ENCODE data around the gene DDX10.

DDX10 gene

GRCh38 chr11:108838102-108838791 lies 173.4 kb downstream of the DDX10 start:
- Histone ChIP-seq H3K27ac (no peak overlapping the region), H3K27me3 (no peaks in the 10 kb centered on the region), H3K4me1 (no peaks in the 10 kb centered on the region), H3K36me3 (peaks cover 0 to 15% (median 8%) of the 10 kb centered on the region in 3 donors), H3K4me3 (no peak overlapping the region), H3K9me3 (no peaks in the 10 kb centered on the region)
- TF ChIP-seq CTCF (IDR thresholded peaks at IDR 0.05): no peak
- intact Hi-C loops (cut with DNase I; ENCODE audit: low total_unique reads): no loop called here
- DNase-seq: no peak

GRCh38 chr11:108838792-108839105 lies 173.9 kb downstream of the DDX10 start:
- H3K27ac ChIP-seq: no peak overlapping the region
- intact Hi-C loops (cut with DNase I; ENCODE audit: low total_unique reads): no loop called here
- no peaks in the 10 kb centered on the region for H3K9me3 ChIP-seq
- peaks cover 0 to 15% (median 8%) of the 10 kb centered on the region in 3 donors for H3K36me3 ChIP-seq
- H3K27me3 ChIP-seq: no peaks in the 10 kb centered on the region
- DNase-seq: no peak
- no peak for TF ChIP-seq CTCF (IDR thresholded peaks at IDR 0.05)
- H3K4me1 ChIP-seq: no peaks in the 10 kb centered on the region
- no peak overlapping the region for H3K4me3 ChIP-seq

GRCh38 chr11:108846009-108846408 lies 181.1 kb downstream of the DDX10 start:
- no peak for TF ChIP-seq CTCF (IDR thresholded peaks at IDR 0.05)
- Histone ChIP-seq H3K27ac (no peak overlapping the region), H3K4me3 (no peak overlapping the region), H3K27me3 (no peaks in the 10 kb centered on the region), H3K9me3 (no peaks in the 10 kb centered on the region), H3K36me3 (no peaks in the 10 kb centered on the region), H3K4me1 (no peaks in the 10 kb centered on the region)
- DNase-seq: no peak
- intact Hi-C loops (cut with DNase I; ENCODE audit: low total_unique reads): no loop called here

- DNase-seq: no peak
- Histone ChIP-seq H3K4me3 (no peak overlapping the region), H3K27ac (no peak overlapping the region), H3K9me3 (no peaks in the 10 kb centered on the region), H3K36me3 (no peaks in the 10 kb centered on the region), H3K27me3 (no peaks in the 10 kb centered on the region), H3K4me1 (peaks cover 0 to 4% (median 0%) of the 10 kb centered on the region in 4 donors)
- no peak for TF ChIP-seq CTCF (IDR thresholded peaks at IDR 0.05)
- intact Hi-C loops (cut with DNase I; ENCODE audit: low total_unique reads): no loop called here
Measured at GRCh38 chr11:108847298-108847990, 182.6 kb downstream of the DDX10 start.

- Histone ChIP-seq H3K4me3 (no peak overlapping the region), H3K4me1 (peaks cover 0 to 35% (median 14%) of the 10 kb centered on the region in 4 donors), H3K27ac (no peak overlapping the region), H3K9me3 (no peaks in the 10 kb centered on the region), H3K27me3 (no peaks in the 10 kb centered on the region), H3K36me3 (no peaks in the 10 kb centered on the region)
- intact Hi-C loops (cut with DNase I; ENCODE audit: low total_unique reads): no loop called here
- DNase-seq: no peak
- TF ChIP-seq CTCF (IDR thresholded peaks at IDR 0.05): no peak
Measured at GRCh38 chr11:108851781-108852180, 186.9 kb downstream of the DDX10 start.
